Activated CD8-positive, alpha-beta T cell treated with anti-CD3 and anti-CD28 coated beads for 36 hours (primary cell): Measurements from ENCODE around the gene KRTAP10-11. TPM values are rescaled to one million over a fixed set of nuclear protein-coding genes. Genes with fewer than 3 reads are reported as not detected.
A peak's percentile ranks its signal among the peaks of the same experiment; 100 is the strongest.

Source experiments
- ATAC-seq: fragments of 200-7000 bp; cut with Tn5 transposase; one replicate; pipeline ENCODE4 v1.10.0; 2021; ENCODE audit warnings: mild to moderate bottlenecking, moderate library complexity
- CTCF ChIA-PET: fragments of 350-600 bp; sonication (Branson Sonifier 250); formaldehyde crosslinking; loops from one replicate; lab custom pipeline; 2021; ENCODE audit warnings: antibody characterized with exemption; lab: Charles Lee
- POLR2A ChIA-PET: fragments of 350-600 bp; sonication (Branson Sonifier 250); formaldehyde crosslinking; loops from one replicate; lab custom pipeline; 2021; ENCODE audit warnings: antibody characterized with exemption; lab: Charles Lee
- DNase-seq: peaks from one replicate; pipeline ENCODE4 v3.0.0-alpha.2; 2020
- H3K27ac Mint-ChIP-seq: one replicate; pipeline ENCODE4 v1.8.0; 2021; ENCODE audit warnings: mild to moderate bottlenecking, mixed read lengths
- H3K27me3 Mint-ChIP-seq: one replicate; pipeline ENCODE4 v1.8.0; 2021; ENCODE audit warnings: mixed read lengths
- H3K36me3 Mint-ChIP-seq: one replicate; pipeline ENCODE4 v1.8.0; 2021; ENCODE audit warnings: low read depth, mixed read lengths
- H3K4me1 Mint-ChIP-seq: one replicate; pipeline ENCODE4 v1.8.0; 2021; ENCODE audit warnings: low read depth, mixed read lengths
- H3K4me3 Mint-ChIP-seq: one replicate; pipeline ENCODE4 v1.8.0; 2021; ENCODE audit warnings: mild to moderate bottlenecking, moderate library complexity, mixed read lengths
- H3K9me3 Mint-ChIP-seq: one replicate; pipeline ENCODE4 v1.8.0; 2021; ENCODE audit warnings: mixed read lengths
- intact Hi-C: fragments of 100-400 bp; cut with micrococcal nuclease; formaldehyde crosslinking; loops from one replicate; pipeline ENCODE4 v1.10.0; 2022
- total RNA-seq, 2 experiments: library from RNA; stranded (reverse); gene quantifications; one replicate each; pipeline ENCODE4 v1.2.3, GENCODE V29; 2021
- TF ChIP-seq, protein P1 (sequence below): fragments of 200-600 bp; IDR thresholded peaks from one replicate; pipeline ENCODE4 v1.8.0; 2022; ENCODE audit warnings: antibody characterized with exemption, mild to moderate bottlenecking

The KRTAP10-11 gene
- total RNA-seq, 2 experiments from 2014 or later, result not detected

GRCh38 chr21:44653656-44654575, 7.7 kb downstream of the KRTAP10-11 start:
- ChIA-PET POLR2A (no interaction called here), CTCF (interaction anchor here (0.8 kb wide), 1 partner anchor 159 kb away, joined by 3 read pairs; no protein-coding TSS in a partner anchor)
- DNase-seq (peak; percentile 54), ATAC-seq (no peak)
- peaks cover 49% of the 10 kb centered on the region for H3K4me1 Mint-ChIP-seq
- H3K27ac Mint-ChIP-seq, result peak overlapping the region; percentile 58
- no peak overlapping the region for H3K4me3 Mint-ChIP-seq
- intact Hi-C loops, result no loop called here
- H3K27me3 Mint-ChIP-seq, result no peaks in the 10 kb centered on the region
- peaks cover 28% of the 10 kb centered on the region for H3K36me3 Mint-ChIP-seq
- peaks cover 37% of the 10 kb centered on the region for H3K9me3 Mint-ChIP-seq
- TF ChIP-seq, protein P1, sequence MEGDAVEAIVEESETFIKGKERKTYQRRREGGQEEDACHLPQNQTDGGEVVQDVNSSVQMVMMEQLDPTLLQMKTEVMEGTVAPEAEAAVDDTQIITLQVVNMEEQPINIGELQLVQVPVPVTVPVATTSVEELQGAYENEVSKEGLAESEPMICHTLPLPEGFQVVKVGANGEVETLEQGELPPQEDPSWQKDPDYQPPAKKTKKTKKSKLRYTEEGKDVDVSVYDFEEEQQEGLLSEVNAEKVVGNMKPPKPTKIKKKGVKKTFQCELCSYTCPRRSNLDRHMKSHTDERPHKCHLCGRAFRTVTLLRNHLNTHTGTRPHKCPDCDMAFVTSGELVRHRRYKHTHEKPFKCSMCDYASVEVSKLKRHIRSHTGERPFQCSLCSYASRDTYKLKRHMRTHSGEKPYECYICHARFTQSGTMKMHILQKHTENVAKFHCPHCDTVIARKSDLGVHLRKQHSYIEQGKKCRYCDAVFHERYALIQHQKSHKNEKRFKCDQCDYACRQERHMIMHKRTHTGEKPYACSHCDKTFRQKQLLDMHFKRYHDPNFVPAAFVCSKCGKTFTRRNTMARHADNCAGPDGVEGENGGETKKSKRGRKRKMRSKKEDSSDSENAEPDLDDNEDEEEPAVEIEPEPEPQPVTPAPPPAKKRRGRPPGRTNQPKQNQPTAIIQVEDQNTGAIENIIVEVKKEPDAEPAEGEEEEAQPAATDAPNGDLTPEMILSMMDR, result no peak

DNA sequence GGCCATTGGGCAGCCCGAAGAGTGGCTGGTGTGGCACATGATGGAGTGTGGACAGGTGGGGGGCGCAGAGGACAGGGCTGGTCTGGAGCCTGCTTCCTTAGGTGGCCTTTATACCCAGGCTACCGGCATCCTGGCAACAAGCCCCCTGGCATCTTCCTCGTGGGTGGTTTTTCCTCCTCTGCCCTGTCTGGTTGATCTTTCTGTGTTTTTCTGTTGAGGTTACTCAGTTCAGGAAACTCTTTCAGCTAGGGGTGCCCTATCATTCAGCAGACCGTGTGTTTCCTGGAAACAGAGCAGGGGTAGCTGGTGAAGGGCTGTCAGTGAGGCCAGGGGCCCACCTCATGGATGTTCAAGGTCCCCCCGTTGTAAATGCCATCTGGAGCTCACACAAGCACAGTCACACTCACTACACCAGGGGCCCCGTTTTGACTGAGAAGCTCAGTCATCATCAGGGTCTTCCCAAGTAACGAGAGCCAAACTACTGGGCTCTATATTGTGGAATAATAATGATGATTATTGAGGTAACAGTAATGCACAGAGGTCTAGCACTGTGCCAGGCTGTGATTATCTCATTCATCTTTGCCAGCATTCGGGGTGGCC, 8.5 kb downstream of the KRTAP10-11 start, which contains the start of gene KRTAP12-4:
Gene KRTAP12-4 (minus strand): TSS at position 84 of the 600 bp plus-strand sequence. CDS start 45 bp downstream, at position 39.
- H3K36me3 Mint-ChIP-seq, result peaks cover 28% of the 10 kb centered on the region
- H3K4me3 Mint-ChIP-seq, result no peak within 1 kb of the TSS
- TF ChIP-seq, protein P1, result no peak
- POLR2A ChIA-PET, result no interaction called here
- ATAC-seq (peak; percentile 22), DNase-seq (peak; percentile 15)
- peaks cover 37% of the 10 kb centered on the region for H3K9me3 Mint-ChIP-seq
- no peaks in the 10 kb centered on the region for H3K27me3 Mint-ChIP-seq
- H3K27ac Mint-ChIP-seq, result peak within 1 kb of the TSS; percentile 68
- CTCF ChIA-PET, result no interaction called here
- H3K4me1 Mint-ChIP-seq, result peaks cover 56% of the 10 kb centered on the region
- intact Hi-C loops, result no loop called here

GRCh38 chr21:44656868-44657267, 10.7 kb downstream of the KRTAP10-11 start:
- ATAC-seq (no peak), DNase-seq (no peak)
- TF ChIP-seq, protein P1, result no peak
- Mint-ChIP-seq H3K4me1 (peaks cover 62% of the 10 kb centered on the region), H3K36me3 (peaks cover 28% of the 10 kb centered on the region), H3K27ac (peak overlapping the region; percentile 87), H3K9me3 (peaks cover 37% of the 10 kb centered on the region), H3K4me3 (no peak overlapping the region), H3K27me3 (no peaks in the 10 kb centered on the region)
- intact Hi-C loops, result no loop called here
- ChIA-PET CTCF (no interaction called here), POLR2A (no interaction called here)

DNA sequence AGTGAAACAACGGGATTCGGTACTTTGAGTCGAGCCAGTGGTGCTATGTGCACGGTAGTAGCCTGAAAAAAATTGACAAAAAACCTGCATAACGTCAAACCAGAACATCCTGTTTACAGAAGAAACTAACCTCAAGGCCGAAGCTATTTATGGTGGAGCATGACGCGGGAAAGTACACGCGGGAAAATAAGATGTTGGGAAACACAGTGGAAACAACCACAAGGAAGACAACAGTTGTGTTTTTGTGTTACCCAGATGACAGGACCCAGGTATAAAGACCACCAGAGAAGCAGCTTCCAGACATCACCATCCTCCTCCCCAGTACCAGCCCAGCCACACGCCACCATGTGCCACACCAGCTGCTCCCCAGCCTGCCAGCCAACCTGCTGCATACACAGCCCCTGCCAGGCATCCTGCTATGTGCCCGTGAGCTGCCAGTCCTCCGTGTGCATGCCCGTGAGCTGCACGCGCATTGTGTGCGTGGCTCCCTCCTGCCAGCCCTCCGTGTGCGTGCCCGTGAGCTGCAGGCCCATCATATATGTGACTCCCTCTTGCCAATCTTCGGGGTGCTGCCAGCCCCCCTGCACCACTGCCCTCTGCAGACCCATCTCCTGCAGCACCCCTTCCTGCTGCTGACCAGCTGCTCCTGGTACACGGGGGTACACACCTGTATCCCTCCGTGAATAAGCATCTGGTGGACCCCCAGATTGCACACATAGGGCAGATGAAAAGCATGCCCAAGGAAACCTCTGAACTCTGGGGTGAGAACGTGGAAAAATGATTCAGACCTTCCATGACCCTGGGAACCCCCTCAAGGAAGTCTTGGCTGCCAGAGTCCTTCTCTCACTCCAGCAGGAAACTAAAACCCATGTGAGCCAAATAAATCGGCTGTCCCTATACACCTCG, 11.7 kb downstream of the KRTAP10-11 start, which contains the start of gene KRTAP12-3:
Gene KRTAP12-3 (plus strand): TSS at position 298 of the 906 bp plus-strand sequence. CDS start 48 bp downstream, at position 346.
- H3K4me1 Mint-ChIP-seq, result peaks cover 62% of the 10 kb centered on the region
- POLR2A ChIA-PET, result interaction anchor here (1.4 kb wide), 1 partner anchor 10 kb away, joined by 4 read pairs; no protein-coding TSS in a partner anchor

More for the DNA sequence above, 11.7 kb downstream of the KRTAP10-11 start, which contains the start of gene KRTAP12-3:
- Mint-ChIP-seq H3K27me3 (no peaks in the 10 kb centered on the region), H3K4me3 (peak within 1 kb of the TSS; percentile 43), H3K36me3 (peaks cover 28% of the 10 kb centered on the region), H3K27ac (peak within 1 kb of the TSS; percentile 87), H3K9me3 (peaks cover 38% of the 10 kb centered on the region)
- intact Hi-C loops, result no loop called here
- ATAC-seq, result peak; percentile 61
- CTCF ChIA-PET, result interaction anchor here (1.0 kb wide), 1 partner anchor 147 kb away, joined by 3 read pairs; no protein-coding TSS in a partner anchor
- TF ChIP-seq, protein P1, result no peak
- peak; percentile 40 for DNase-seq
